ENCODE measurements around the gene WNT6.
A peak's percentile ranks its signal among the peaks of the same experiment; 100 is the strongest.

The WNT6 gene

GRCh38 chr2:218894151-218894879 is 34.7 kb downstream of the WNT6 start:
- no peak for DNase-seq

DNA sequence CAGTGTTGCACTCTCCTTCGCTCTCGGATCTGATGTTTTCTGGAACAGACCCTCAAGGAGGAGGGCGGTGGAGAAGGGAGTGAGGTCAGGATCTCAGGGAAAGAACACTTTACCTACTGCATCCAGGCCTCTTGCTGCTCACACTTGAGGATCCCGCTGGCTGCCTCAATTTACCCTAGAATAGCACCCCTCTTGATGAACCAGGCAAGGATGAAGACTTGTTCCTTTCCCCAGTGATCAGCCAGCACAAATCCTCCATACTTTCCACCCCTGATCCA is 35.2 kb downstream of the WNT6 start:
- no peak for DNase-seq

DNA sequence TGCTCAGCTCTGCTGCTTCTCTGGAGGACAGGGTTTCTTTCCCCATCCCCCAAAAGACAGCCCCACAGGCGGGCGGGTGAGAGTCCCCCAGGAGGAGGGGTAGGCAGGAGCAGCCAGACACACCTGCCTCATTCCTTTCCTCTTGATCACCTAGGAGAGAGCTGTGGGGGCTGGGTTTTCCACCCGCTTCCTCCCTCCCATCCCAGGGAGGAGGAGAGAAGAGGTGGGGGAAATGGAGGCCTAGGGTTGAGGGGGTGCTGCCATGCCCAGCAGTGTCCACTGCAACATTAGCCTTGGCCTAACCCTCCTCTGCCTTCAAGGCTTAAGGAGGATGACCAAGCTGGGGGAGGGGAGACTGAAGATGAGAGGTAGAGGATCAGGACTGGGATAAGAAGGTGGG is 35.7 kb downstream of the WNT6 start:
- no peak for DNase-seq

GRCh38 chr2:218895759-218896500 is 36.3 kb downstream of the WNT6 start:
- no peak for DNase-seq

DNA sequence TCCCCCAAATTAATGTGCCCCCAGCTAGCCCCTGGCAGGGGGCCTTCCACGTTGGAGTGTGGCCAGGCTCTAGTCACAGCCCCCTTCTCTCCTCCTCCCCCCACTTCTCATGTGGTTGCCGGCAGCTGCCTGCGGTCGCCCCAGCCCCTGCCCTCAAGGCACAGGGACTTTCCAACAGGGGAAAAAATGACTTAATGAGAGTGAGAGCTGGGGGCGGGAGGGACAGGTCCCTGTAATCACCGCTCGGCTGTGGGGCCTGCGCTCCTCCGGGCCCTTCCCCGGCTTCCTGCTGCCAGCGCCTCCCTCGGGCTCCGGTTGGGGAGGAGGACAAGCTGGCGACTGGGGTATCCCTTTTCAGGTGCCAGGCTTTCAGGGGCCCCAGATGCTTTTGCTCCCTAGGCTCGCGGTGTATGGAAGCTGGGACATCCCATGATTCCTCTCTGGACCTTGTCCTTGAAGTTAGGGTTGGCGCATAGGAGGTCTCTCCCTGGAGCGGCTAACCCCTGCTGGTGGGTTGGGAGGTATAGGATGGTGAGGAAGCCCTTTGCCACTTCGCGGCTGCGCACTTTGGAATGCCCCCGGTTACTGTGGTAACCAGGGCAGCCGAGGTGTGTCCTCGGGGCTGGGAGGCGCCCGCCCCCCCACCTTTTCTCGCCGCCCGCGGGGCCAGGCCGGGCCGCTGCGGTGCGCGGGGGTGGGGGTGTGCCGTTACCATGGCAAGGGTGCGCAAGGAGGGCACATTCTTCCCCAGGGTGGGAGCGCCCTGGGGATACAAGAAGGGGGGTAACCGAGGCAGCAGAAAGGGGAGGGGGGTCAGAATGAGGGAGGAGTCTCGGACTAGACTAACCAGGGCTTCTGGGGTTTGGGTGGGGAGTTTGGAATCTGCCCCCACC is 37.1 kb downstream of the WNT6 start:
- peak; percentile 83 for DNase-seq

- no peak for DNase-seq
Observed at GRCh38 chr2:218897394-218898108, 37.9 kb downstream of the WNT6 start.

DNA sequence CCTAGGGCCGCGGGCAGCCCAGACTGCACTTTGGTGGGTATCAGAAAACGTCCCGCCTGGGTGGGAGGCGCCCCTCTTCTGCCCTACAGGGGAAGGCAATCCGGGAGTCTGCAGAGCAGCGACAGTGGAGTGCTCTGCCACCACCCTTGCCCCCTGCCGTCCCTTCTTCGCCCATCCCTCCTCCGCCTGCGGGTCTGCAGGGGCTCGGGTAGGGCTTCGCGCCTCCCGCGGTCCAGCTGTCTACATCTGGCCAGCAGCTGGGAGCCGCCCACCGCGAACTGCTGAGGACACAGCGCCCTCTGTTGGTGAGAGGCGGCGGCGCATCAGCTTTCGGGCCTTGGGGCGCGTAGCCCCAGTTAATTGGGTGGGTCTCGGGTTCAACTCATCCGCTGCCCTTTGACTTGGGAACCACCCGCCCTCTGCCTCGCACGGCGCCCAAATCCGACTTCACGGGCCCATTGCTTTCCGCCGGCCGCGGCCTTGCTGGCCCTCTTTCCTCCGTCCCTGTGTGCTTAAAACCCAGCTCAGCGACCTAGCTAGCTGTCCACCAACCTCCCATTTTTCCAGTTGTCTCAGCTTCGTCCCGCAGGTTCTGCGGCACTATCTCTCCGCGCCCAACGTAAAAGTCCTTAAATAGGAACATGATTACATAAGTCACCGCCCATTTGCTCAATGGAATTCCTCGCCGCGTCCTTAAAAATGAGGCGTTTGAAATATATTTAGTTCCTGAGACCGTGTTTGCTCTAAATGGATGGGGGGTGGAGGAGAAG is 38.7 kb downstream of the WNT6 start:
- DNase-seq: peak; percentile 55

GRCh38 chr2:218899147-218899546 is 39.5 kb downstream of the WNT6 start:
- DNase-seq: no peak

DNA sequence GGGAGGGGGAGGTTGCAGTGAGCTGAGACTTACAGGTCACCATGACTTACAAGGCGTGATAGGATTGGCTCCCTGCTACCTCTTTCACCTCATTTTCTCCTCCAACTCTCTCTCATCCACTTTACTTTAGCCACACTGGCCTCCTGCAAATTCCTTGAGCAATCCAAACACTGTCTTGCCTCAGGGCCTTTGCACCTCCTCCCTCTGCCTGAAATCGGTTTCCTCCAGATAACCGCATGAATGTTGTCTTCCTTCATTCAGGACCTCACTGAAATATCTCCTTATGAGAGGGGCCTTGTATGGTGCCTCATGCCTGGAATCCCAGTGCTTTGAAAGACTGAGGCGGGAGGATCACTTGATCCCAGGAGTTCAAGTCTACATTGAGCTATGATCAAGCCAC is 42.8 kb downstream of the WNT6 start:
- DNase-seq: no peak

DNA sequence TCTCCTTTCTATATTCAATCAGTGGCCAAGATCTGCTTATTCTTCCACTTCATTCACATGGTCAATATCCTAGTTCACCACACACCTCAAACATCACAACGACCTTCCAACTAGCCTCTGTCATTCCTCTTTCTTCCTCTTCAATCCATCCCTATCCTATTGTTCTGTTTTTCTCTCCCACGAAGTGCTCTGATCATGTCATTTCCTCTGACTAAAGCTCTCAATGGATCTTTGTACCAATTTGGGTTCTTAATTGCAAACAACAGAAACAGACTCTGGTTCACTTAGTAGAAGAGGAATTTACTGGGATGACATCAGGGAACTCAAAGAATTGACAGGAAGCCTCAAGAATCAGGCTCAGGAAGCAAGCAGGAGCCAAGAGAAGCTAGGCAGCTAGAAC is 44.6 kb downstream of the WNT6 start:
- DNase-seq: no peak

- DNase-seq: peak; percentile 72
Observed at GRCh38 chr2:218908721-218909619, 49.4 kb downstream of the WNT6 start.

DNA sequence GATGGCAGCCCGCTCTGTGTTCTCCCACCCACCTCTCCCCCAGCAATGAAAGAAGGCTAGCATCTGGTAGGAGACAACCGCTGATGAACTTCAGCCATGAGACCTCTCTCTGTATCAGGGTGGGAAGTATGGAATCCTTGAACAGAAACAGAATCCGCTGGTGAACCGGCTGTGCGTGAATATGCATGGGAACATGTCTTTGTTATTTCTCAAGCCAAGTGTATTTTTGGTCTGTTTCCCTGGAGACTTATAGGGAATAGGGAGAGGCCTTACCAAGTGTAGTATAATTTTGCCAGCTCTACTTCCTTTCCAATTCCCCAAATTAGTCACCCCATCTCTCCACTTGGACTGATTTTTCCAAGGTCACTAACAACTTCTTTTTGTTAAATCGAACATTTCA is 51.1 kb downstream of the WNT6 start:
- DNase-seq: no peak

DNA sequence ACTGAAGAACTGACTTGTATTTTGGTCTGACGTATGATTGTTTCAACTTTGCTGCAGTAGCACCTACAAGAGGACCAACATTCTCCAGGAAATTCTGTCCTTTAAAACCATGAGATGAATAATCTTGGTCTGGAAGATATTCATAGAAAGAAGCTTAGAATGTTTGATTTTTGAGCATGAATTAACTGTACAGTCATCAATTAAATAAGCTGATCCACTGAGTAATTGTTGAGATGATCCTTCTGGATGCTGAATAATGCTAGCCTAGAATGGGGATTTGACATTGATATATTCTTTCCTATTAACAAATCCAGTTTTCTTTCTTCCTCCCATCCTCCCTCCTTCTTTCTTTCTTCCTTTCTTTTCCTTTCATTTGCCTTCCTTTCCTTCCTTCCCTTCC is 60.9 kb downstream of the WNT6 start:
- DNase-seq: no peak

All from activated gamma-delta T cell (primary cell).